HG03097 (cell line): ENCODE measurements around the gene LSS.
"Not testable (repeated sequence)": the region's sequence is repeated elsewhere in the genome, so short reads cannot be mapped to it uniquely, and the experiment has no call there.

Experiments used
- ATAC-seq: cut with Tn5 transposase; IDR thresholded peaks from one replicate; pipeline ENCODE4 v1.9.1; 2021; ENCODE audit not compliant: unreplicated experiment, low FRiP score

Gene LSS

GRCh38 chr21:46206163-46207005 lies 22.2 kb downstream of the LSS start:
- ATAC-seq = no peak

DNA sequence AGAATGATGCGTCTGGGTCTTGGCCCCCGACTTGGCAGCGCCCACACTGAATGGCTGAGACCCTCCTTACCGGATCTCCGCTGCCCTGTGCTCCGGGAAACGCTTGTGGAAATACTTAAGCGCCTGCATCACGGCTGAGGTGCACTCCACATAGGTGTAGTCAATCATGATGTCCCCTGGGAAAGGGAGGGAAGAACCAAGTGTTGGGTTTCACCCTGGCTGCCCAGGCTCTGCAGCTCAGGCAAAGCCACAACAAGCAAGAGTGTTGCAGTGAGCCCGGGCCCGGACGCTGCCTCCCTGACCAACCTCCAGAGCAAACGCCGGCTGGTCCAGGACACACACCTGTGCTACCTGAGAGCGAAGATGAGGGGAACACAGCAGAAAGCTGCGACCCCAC lies 22.8 kb downstream of the LSS start:
- ATAC-seq = no peak

DNA sequence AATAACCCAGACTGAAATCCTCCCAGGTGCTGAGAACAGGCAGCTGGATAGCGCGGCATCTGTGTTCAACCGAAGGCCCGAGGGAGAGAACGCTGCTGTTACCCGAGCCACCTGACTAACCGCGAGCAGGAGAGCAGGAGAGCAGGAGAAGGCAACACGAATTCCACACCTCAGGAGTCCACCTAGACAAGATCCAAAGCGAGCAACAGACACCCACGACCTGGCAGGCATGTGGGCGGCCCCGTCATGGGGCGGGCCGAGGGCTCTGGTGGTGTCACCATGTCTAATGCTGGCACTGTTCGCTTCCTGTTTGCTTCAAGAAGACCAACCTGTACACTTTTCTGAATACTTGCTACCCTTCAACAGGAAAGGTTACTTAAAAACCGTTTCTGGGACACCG lies 23.4 kb downstream of the LSS start:
- no peak for ATAC-seq

GRCh38 chr21:46203203-46203600 lies 25.4 kb downstream of the LSS start:
- ATAC-seq = no peak

GRCh38 chr21:46202592-46203202 lies 25.9 kb downstream of the LSS start:
- no peak for ATAC-seq

DNA sequence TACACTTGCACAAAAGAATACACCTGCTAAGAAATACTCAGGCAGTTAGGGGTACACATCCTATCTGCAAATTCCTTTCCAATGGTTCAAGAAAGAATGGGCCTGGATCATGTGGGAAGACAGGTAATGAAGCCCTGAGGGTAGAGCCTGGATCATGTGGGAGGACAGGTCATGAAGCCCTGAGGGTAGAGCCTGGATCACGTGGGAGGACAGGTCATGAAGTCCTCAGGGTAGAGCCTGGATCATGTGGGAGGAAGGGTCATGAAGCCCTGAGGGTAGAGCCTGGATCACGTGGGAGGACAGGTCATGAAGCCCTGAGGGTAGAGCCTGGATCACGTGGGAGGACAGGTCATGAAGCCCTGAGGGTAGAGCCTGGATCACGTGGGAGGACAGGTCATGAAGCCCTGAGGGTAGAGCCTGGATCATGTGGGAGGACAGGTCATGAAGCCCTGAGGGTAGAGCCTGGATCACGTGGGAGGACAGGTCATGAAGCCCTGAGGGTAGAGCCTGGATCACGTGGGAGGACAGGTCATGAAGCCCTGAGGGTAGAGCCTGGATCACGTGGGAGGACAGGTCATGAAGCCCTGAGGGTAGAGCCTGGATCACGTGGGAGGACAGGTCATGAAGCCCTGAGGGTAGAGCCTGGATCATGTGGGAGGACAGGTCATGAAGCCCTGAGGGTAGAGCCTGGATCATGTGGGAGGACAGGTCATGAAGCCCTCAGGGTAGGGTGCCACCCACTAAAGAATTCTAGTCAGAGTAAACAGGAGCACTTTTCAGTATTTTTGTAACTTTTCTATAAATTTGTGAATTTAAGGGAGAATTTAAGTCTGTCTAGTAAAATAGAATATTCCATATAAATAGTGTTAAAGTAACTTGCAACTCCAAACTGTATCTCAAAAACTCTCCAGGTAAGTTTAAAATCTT lies 27.4 kb downstream of the LSS start:
- ATAC-seq = not testable (repeated sequence)

- no peak for ATAC-seq
Observed at GRCh38 chr21:46199436-46200373, 28.9 kb downstream of the LSS start.

DNA sequence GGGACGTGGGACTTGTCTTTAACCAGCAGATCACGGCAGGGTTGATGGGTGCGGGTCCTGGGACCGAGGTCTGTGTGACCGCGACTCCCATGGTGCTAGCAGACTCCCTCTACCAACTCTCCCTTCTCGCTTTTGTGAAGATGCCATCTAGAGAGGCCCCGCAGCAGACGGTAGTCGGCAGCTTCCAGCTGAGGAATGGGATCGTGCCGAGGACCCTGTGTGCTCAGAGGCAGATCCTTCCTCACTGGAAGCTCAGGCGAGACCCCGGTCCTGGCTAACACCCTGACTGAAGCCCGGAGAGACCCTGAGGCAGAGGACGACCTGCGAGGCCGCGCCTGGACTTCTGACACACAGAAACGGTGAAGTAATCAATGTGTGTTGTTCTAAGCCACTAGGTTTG lies 31.8 kb downstream of the LSS start:
- ATAC-seq = no peak

GRCh38 chr21:46195595-46196195 lies 32.9 kb downstream of the LSS start:
- ATAC-seq = no peak

DNA sequence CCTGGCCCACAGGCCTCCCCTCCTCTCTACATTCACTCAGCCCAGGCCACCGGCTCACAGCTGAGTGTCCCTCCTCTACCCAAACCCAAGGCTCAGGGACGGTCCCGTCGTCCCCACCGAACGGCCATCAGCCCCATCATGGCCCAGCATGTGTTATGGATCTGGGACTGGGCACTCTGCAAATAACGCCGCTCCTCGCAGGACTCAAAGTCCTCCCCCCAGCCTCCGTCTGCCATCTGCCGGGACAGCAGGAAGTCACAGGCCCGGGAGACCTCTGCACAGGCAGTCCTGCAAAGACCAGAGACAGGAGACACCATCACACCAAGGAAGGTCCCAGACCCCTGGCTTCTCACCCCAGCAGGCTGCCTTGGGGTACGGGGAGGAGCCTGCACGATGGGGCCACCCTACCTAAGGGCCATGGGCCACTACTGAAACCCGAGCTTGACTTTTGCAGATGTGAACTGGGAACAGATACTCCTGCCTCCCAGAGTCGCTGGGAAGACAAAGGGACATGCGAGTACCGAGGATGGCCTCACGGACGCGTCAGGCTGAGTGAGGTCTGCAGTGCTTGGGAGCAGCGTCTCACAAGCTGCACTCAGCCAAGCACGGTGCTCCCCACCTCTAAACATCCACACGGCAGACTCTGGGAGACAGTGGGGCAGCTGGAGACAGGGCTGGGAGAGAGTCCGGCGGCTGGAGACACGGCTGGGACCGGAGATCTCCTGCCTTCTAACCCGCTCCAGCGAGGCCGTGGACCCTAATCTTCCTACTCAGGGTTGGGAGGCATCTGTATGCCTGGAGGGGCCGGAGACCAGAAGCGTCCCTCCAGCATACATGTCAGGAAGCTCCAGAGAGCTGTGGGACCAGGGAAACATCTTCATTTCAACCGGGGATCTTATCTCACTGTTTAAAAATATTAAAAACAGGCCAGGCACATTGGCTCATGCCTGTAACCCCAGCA lies 33.9 kb downstream of the LSS start:
- no peak for ATAC-seq

GRCh38 chr21:46193829-46194373 lies 34.7 kb downstream of the LSS start:
- no peak for ATAC-seq

GRCh38 chr21:46191686-46192575 lies 36.6 kb downstream of the LSS start:
- ATAC-seq = no peak

- no peak for ATAC-seq
Observed at GRCh38 chr21:46191257-46191685, 37.3 kb downstream of the LSS start.

GRCh38 chr21:46190491-46191131 lies 38.0 kb downstream of the LSS start:
- ATAC-seq = no peak

DNA sequence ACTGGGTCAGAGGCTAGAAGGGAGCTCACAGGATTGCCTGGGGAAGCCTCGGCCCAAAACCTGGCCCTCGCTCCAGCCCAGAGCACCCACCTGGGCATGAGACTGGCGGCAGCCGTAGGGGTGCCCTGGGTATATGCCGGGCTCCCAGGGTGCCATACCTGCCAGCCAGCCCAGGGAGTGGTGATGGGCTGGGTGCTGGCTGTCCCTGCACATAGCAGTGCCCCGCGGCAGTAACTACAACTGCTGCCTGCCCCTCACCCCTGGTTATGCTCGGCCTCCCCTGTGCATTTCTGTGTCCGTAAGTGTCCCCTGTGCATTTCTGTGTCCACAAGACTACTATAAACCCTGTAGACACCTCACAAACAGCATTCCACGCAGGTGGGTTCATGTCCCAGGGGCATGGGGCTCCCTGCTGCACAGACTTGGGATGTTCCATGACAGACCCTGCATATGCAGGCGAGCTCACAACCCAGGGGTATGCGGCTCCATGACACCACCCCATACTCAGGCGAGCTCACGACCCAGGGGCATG lies 38.5 kb downstream of the LSS start:
- no peak for ATAC-seq

DNA sequence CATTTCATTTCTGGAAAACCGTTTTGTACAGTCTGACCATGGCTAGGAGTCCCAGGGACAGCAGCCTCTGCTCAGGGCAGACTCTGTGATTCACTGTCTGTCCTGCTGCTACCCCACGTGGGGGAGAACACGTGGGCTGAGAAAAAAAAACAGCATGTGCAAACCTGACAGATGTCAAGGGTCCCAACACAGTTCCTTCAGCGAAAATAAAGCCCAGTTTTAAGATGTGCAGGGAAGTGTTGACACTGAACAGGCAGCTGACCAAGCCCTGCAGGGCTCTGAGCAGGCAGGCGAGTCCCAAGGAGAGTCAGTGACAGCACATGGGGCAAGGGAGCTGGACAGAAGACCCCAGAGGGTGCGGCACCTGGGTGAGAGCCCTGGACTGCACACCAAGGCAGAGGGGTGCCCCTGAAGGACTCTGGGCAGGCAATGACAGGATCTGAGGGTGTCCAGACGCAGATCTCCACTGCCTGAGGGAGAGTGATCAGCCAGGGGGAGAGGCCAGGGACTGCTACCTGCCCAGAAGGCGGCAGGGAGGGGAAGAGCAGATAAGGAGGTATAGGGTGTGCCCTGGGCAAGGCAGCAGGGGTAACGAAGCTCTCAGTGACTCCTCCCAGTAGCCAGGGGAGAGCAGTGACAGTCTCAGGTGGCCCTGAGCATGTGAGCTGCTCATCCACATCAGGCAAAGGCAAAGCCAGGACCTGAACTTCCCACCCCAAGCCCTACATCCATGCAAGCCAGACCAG lies 39.2 kb downstream of the LSS start:
- no peak for ATAC-seq
